NCI-H774 (cell line): Measurements from ENCODE around the gene PRKCA.

Experiments used
- DNase-seq: peaks from one replicate; lab custom pipeline; 2025; lab: John Stamatoyannopoulos, UW

Gene PRKCA

GRCh38 chr17:66746736-66747135 is 444.3 kb downstream of the PRKCA start:
- no peak for DNase-seq

- DNase-seq = no peak
Observed at GRCh38 chr17:66747578-66748275, 445.3 kb downstream of the PRKCA start.

- DNase-seq = no peak
Observed at GRCh38 chr17:66748578-66748977, 446.2 kb downstream of the PRKCA start.

GRCh38 chr17:66749217-66749832 is 446.9 kb downstream of the PRKCA start:
- no peak for DNase-seq

- no peak for DNase-seq
Observed at GRCh38 chr17:66750116-66750515, 447.7 kb downstream of the PRKCA start.

GRCh38 chr17:66750781-66751543 is 448.5 kb downstream of the PRKCA start:
- no peak for DNase-seq

- DNase-seq = no peak
Observed at GRCh38 chr17:66751771-66752170, 449.4 kb downstream of the PRKCA start.

- DNase-seq = no peak
Observed at GRCh38 chr17:66752411-66752810, 450.0 kb downstream of the PRKCA start.

- DNase-seq = no peak
Observed at GRCh38 chr17:66753126-66753920, 450.9 kb downstream of the PRKCA start.

- DNase-seq = peak; percentile 84
Observed at GRCh38 chr17:66755101-66755943, 452.9 kb downstream of the PRKCA start.

GRCh38 chr17:66755944-66756290 is 453.5 kb downstream of the PRKCA start:
- DNase-seq = no peak

GRCh38 chr17:66760324-66760723 is 457.9 kb downstream of the PRKCA start:
- no peak for DNase-seq

- DNase-seq = no peak
Observed at GRCh38 chr17:66762276-66762675, 459.9 kb downstream of the PRKCA start.

GRCh38 chr17:66763056-66763455 is 460.6 kb downstream of the PRKCA start:
- no peak for DNase-seq

GRCh38 chr17:66764506-66764905 is 462.1 kb downstream of the PRKCA start:
- no peak for DNase-seq

- no peak for DNase-seq
Observed at GRCh38 chr17:66767154-66767933, 464.9 kb downstream of the PRKCA start.

- DNase-seq = no peak
Observed at GRCh38 chr17:66769911-66770310, 467.5 kb downstream of the PRKCA start.

GRCh38 chr17:66772148-66772812 is 469.9 kb downstream of the PRKCA start:
- no peak for DNase-seq

- DNase-seq = no peak
Observed at GRCh38 chr17:66775271-66775670, 472.9 kb downstream of the PRKCA start.

- no peak for DNase-seq
Observed at GRCh38 chr17:66775881-66776400, 473.5 kb downstream of the PRKCA start.
